IPS-18a (cell line): ENCODE results near the gene RPL13.

Experiments
- H3K27ac ChIP-seq: one replicate; pipeline ENCODE4 v1.5.1; 2013; ENCODE audit warnings: low read length
- H3K27me3 ChIP-seq: one replicate; pipeline ENCODE4 v1.6.1; 2013; ENCODE audit warnings: mild to moderate bottlenecking, low read length; ENCODE audit not compliant: control insufficient read depth, insufficient read depth
- H3K36me3 ChIP-seq: one replicate; pipeline ENCODE4 v1.6.1; 2013; ENCODE audit warnings: low read depth, low read length; ENCODE audit not compliant: control insufficient read depth
- H3K4me1 ChIP-seq: one replicate; pipeline ENCODE4 v1.6.1; 2013; ENCODE audit warnings: low read depth, low read length; ENCODE audit not compliant: control insufficient read depth
- H3K4me3 ChIP-seq: one replicate; pipeline ENCODE4 v1.5.1; 2013; ENCODE audit warnings: low read length
- H3K9ac ChIP-seq: one replicate; pipeline ENCODE4 v1.6.1; 2013; ENCODE audit warnings: mild to moderate bottlenecking, low read length, moderate library complexity
- H3K9me3 ChIP-seq: one replicate; pipeline ENCODE4 v1.6.1; 2013; ENCODE audit warnings: low read depth, low read length; ENCODE audit not compliant: control insufficient read depth

The RPL13 gene

DNA sequence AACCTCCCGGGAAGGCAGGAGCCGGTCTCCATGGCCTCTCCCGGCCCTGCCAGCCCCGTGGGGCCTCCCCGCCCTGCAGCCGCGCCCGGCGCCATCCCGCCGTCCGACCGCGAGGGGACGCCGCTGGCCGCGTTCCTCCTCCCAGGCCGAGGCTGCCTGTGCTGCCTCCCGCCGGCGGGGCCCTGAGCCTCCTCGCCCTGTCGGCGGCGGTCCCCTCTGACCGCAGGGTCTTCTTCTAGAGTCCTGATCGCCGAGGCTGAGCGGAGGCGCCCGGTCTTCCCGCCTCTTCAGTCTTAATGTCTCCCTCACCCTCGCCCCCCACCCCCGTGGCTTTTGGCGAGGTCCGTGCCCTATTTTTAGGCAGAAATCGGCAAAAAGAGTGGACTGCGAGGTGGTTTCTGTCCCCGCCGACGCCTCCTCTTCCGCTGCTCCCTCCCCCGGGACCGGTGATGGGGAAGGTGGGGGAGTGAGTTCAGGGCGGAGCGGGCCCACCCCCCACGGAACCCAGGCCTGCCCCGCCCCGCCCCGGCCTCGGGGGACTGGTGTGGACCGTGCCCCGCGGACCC, 14.3 kb downstream of the RPL13 start:
- Histone ChIP-seq H3K4me3 (peak overlapping the region; percentile 52), H3K9ac (peak overlapping the region; percentile 32), H3K4me1 (no peaks in the 10 kb centered on the region), H3K27ac (no peak overlapping the region), H3K27me3 (peaks cover 42% of the 10 kb centered on the region), H3K36me3 (no peaks in the 10 kb centered on the region), H3K9me3 (no peaks in the 10 kb centered on the region)

GRCh38 chr16:89575247-89576152, 15.0 kb downstream of the RPL13 start, which contains the start of gene CPNE7:
TSS of gene CPNE7 (plus strand) at chr16:89575758. CDS start at chr16:89575898, 140 bp downstream.
- peak within 1 kb of the TSS; percentile 32 for H3K9ac ChIP-seq
- no peak within 1 kb of the TSS for H3K27ac ChIP-seq
- peak within 1 kb of the TSS; percentile 52 for H3K4me3 ChIP-seq
- H3K4me1 ChIP-seq = no peaks in the 10 kb centered on the region
- no peaks in the 10 kb centered on the region for H3K9me3 ChIP-seq
- H3K27me3 ChIP-seq = peaks cover 42% of the 10 kb centered on the region
- no peaks in the 10 kb centered on the region for H3K36me3 ChIP-seq

- Histone ChIP-seq H3K9me3 (no peaks in the 10 kb centered on the region), H3K9ac (no peak overlapping the region), H3K4me1 (no peaks in the 10 kb centered on the region), H3K4me3 (peak overlapping the region; percentile 30), H3K36me3 (no peaks in the 10 kb centered on the region), H3K27me3 (peaks cover 42% of the 10 kb centered on the region), H3K27ac (no peak overlapping the region)
Observed at GRCh38 chr16:89576153-89577054, 15.9 kb downstream of the RPL13 start.

- Histone ChIP-seq H3K9me3 (no peaks in the 10 kb centered on the region), H3K27ac (no peak overlapping the region), H3K36me3 (no peaks in the 10 kb centered on the region), H3K4me1 (no peaks in the 10 kb centered on the region), H3K9ac (no peak overlapping the region), H3K27me3 (peaks cover 42% of the 10 kb centered on the region), H3K4me3 (no peak overlapping the region)
Observed at GRCh38 chr16:89577055-89577759, 16.7 kb downstream of the RPL13 start.

DNA sequence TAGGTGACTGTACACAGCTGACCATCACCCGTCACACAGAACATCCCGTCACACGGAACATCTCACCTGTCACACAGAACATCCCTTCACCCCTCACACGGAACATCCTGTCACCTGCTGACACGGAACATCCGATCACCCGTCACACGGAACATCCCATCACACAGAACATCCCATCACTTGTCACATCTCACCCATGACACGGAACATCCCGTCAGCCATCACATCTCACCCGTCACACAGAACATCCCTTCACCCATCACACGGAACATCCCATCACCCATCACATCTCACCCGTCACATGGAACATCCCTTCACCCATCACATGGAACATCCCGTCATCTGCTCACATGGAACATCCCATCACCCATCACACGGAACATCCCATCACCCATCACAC, 18.9 kb downstream of the RPL13 start:
- H3K36me3 ChIP-seq = no peaks in the 10 kb centered on the region
- H3K4me3 ChIP-seq = no peak overlapping the region
- H3K27me3 ChIP-seq = peaks cover 33% of the 10 kb centered on the region
- H3K27ac ChIP-seq = no peak overlapping the region
- no peak overlapping the region for H3K9ac ChIP-seq
- no peaks in the 10 kb centered on the region for H3K9me3 ChIP-seq
- H3K4me1 ChIP-seq = no peaks in the 10 kb centered on the region

DNA sequence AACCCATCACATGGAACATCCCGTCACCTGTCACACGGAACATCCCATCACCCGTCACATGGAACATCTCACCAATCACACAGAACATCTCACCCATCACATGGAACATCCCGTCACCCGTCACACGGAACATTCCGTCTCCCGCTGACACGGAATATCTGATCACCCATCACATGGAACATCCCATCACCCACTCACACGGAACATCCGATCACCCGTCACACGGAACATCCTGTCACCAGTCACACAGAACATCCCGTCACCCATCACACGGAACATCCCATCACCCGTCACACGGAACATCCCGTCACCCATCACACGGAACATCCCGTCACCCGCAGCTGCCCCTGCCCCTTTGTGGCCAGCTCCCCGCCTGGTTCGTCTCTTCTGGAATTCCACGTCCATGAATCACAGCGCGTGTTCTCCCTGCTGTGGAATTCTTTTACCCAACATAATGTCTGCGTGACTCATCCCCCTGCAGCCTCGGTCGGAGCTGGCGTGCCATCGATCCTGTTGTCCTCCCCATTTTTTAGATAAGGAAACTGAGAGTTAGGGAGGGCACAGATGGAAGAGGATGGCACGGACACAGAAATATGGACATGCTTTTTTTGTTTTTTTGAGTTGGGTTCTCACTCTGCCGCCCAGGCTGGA, 20.7 kb downstream of the RPL13 start:
- Histone ChIP-seq H3K4me3 (no peak overlapping the region), H3K36me3 (no peaks in the 10 kb centered on the region), H3K27me3 (peaks cover 17% of the 10 kb centered on the region), H3K27ac (no peak overlapping the region), H3K9ac (no peak overlapping the region), H3K4me1 (no peaks in the 10 kb centered on the region), H3K9me3 (no peaks in the 10 kb centered on the region)

DNA sequence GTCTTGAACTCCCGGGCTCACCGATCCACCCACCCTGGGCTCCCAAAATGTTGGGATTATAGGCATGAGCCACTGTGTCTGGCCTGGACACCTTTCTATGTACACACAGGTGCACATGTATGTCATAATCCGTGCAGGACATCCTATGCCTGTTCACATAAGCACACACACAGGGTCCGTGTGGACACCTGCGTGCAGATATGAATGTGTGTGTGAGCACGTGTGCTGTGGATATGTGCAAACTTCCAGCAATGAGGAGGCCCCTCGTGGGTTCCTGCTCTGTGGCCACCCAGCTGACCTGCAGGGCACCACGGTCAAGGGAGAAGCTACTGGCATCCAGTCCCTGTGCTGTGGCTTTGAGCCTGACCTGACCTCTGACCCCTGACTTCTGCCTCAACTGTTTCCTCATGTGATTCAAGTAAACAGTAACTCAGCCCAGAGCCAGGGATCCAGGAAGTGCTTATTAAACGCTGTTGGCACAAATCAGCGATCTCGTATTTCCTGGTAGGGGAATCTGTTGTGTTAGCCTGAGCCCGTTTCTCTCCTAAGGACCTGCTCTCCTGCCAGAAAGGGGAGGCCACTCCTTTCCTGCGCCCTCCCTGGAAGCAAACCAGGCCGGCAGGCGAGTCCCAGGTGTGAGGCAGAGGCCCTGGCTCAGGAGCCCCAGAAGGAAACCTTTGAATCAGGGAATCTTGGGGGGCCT, 21.5 kb downstream of the RPL13 start:
- no peak overlapping the region for H3K27ac ChIP-seq
- no peaks in the 10 kb centered on the region for H3K4me1 ChIP-seq
- H3K9ac ChIP-seq = no peak overlapping the region
- no peaks in the 10 kb centered on the region for H3K36me3 ChIP-seq
- H3K27me3 ChIP-seq = peaks cover 8% of the 10 kb centered on the region
- H3K9me3 ChIP-seq = no peaks in the 10 kb centered on the region
- H3K4me3 ChIP-seq = no peak overlapping the region

DNA sequence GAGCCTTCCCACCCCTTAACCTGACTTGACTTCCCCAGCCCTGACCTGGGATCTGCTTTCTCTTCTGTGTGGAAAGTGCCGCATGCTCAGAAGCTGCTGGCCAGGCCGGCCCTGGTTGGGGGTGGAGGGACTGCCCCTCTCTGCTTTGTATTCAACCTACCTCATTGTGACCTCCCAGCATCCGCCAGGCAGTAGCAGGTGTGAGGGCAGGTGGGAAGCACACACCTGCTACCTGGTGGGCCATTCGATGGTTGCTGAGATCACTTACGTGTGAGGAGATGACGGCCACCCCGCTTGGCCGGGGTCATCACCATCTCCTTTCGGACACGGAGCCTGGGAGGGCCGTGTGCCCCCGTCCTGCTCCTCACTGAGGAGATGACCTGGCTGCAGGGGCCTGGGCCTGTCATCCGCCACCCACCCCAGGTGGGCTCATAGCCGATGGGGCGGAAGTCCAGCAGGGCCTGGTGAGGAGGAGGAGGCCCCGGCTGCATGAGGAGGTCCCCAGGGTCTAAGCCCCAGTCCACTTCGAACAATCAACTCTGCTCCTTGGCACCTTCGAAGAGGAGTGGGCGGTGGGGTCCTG, 22.2 kb downstream of the RPL13 start:
- Histone ChIP-seq H3K27me3 (peaks cover 1% of the 10 kb centered on the region), H3K4me3 (no peak overlapping the region), H3K9me3 (no peaks in the 10 kb centered on the region), H3K27ac (no peak overlapping the region), H3K9ac (no peak overlapping the region), H3K36me3 (no peaks in the 10 kb centered on the region), H3K4me1 (no peaks in the 10 kb centered on the region)

DNA sequence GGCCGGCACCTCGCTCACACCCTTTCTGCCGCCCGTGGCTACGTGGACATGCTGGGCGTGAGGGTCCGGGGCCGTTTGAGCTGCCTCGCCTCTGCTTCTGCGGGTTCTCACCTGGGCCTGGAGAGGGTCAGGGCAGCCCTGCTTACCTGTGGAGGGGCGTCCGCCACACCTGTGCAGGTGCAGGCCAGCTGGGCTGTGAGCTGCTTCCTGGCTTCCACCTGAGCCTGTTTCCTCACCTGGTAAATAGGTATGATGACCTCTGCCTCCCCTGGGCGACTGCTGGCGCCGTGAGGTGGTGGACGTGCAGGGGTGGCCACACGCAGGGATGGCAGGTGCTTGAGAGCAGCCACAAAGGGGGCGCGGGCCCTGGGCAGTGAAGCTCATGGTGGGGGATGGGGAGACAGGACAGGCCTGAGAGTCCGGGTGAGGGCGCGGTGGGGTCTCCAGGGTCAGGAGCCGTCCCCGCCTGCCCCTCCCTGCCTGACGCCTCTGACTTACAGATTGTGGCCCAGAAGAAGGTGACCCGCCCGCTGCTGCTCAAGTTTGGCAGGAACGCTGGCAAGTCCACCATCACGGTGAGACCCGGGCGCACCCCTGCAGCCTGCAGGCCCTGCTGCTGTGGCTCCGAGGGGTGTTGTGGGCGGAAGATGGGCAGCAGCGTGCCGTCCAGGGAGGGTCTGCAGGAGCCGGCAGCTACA, 22.9 kb downstream of the RPL13 start:
- Histone ChIP-seq H3K9ac (no peak overlapping the region), H3K27ac (no peak overlapping the region), H3K27me3 (no peaks in the 10 kb centered on the region), H3K4me3 (no peak overlapping the region), H3K9me3 (no peaks in the 10 kb centered on the region), H3K36me3 (no peaks in the 10 kb centered on the region), H3K4me1 (no peaks in the 10 kb centered on the region)
